GM10248 (cell line): ENCODE data around the gene INPP5D.

Experiments
- CTCF ChIA-PET: fragments of 300-600 bp; sonication (Branson Sonifier 250); formaldehyde crosslinking; extraction: SDS; loops from one replicate; lab custom pipeline; 2021; ENCODE audit warnings: antibody characterized with exemption; lab: Yijun Ruan, JAX
- POLR2A ChIA-PET: fragments of 350-650 bp; sonication (Branson Sonifier 250); formaldehyde crosslinking; extraction: SDS; loops from one replicate; lab custom pipeline; 2020; ENCODE audit warnings: antibody characterized with exemption; lab: Yijun Ruan, JAX
- DNase-seq: peaks from one replicate; pipeline ENCODE4 v3.0.0; 2012; ENCODE audit errors: extremely low spot score
- TF ChIP-seq, protein P1 (sequence below): IDR thresholded peaks from 2 replicates; pipeline ENCODE4 v1.5.1; 2012; ENCODE audit warnings: mild to moderate bottlenecking, low read depth; ENCODE audit errors: extremely low read depth, missing control alignments, control extremely low read depth

The INPP5D gene

DNA sequence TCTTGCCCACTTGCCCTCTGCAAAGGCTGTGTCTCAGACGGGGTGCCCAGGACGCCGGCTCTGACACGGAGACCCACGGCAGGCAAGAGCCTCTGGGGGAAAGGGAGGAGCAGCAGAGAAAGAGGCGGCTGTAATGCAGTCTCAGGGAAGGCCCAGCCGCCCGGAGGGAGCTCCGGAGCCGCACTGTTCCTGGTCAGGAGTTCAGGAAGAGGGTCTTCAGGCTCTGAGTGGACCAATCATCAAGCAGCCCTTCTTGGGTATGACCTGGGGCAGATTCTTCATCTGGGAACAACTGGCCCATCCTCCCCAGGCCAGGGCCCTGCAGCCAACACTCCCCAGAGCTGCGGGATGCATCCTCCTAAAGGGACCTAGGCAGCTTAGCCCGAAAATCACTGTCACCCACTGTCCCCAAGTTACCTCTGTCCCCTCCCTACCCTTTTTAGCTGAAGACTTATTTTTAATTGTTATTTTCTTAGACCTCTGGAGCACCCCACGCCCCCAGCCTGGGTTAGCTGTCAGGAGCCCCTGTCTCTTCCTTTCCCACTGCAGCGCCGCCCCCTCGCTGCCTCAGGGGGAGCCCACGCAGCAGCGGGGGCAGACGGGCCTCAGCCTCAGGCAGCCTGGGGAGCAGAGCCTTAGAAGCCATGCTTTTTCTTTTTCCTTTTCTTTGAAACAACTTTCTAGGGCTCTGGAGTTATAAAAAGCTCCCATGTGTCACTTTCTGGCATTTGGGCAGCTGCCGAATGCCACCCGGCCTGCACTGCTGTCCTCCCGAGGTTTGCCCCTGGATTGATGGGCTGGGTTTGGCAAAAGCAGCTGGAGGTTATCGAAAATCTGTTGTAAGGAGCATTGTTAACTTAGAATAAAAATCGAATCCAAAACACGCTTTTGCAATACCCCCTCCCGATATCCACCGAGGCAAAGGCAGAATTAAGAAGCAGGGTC, 28.3 kb upstream of the INPP5D start:
- DNase-seq, result no peak
- ChIA-PET POLR2A (no interaction called here), CTCF (interaction anchor here (1.0 to 2.2 kb wide), 6 partner anchors 11 to 74 kb away, joined by 3 to 8 read pairs (median 4); no protein-coding TSS in a partner anchor)
- TF ChIP-seq, protein P1, sequence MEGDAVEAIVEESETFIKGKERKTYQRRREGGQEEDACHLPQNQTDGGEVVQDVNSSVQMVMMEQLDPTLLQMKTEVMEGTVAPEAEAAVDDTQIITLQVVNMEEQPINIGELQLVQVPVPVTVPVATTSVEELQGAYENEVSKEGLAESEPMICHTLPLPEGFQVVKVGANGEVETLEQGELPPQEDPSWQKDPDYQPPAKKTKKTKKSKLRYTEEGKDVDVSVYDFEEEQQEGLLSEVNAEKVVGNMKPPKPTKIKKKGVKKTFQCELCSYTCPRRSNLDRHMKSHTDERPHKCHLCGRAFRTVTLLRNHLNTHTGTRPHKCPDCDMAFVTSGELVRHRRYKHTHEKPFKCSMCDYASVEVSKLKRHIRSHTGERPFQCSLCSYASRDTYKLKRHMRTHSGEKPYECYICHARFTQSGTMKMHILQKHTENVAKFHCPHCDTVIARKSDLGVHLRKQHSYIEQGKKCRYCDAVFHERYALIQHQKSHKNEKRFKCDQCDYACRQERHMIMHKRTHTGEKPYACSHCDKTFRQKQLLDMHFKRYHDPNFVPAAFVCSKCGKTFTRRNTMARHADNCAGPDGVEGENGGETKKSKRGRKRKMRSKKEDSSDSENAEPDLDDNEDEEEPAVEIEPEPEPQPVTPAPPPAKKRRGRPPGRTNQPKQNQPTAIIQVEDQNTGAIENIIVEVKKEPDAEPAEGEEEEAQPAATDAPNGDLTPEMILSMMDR, result no peak

DNA sequence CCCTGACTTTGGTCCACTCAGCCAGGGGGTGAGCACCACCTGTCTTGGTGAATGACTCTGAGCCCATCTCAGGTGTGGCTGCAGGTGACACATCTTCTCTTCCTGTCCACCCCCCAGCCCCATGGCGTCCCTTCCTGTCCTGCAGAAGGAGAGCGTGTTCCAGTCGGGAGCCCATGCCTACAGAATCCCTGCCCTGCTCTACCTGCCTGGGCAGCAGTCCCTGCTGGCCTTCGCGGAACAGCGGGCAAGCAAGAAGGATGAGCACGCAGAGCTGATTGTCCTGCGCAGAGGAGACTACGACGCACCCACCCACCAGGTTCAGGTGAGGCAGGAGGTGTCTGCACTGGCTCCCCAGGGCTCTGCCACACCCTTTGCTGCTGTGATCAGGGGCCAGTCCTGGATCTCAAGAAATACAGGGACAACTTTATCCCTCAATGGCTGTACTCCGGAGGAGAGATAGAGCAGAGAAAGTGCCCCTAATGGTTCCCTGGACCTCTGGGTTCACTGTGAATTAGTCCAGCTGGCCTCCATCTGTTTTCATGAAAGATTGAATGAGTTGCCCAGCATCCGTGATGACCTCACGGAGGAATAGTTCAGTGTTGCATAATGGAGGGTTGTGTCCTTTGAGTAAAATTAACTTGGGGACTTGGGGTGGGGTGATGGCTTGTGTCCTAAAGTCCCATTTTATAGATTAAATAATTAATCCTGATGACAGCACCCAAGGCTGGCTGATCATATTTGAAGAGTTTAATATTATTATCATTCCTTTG, 27.4 kb upstream of the INPP5D start, which contains the start of gene NEU2:
NEU2 (plus strand) TSS at position 122 of the 770 bp plus-strand sequence; CDS start at position 122, 0 bp downstream.
- POLR2A ChIA-PET, result no interaction called here
- DNase-seq, result no peak
- TF ChIP-seq, protein P1, result no peak
- CTCF ChIA-PET, result interaction anchor here (0.7 to 2.2 kb wide), 4 partner anchors 9 to 21 kb away, joined by 3 to 8 read pairs (median 4); no protein-coding TSS in a partner anchor

DNA sequence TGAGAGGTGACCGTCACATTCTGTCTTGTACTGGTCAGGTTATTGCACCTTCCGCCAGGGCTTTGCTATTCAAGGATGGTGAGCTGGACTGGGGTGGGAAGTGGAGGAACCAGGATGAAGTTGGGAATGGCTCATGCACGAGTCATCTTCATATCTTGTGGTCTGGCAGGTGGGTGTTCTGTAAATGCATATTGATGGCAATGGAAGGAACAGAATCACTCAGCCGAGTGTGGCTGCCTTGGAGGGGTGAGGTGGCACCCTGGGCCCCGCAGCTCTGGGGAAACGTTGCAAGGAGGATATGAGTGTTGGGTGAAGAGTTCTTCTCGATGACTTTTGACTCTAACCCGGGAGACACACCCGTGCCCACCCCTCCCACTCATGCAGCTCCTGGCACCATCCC, 26.5 kb upstream of the INPP5D start:
- CTCF ChIA-PET, result interaction anchor here (0.7 to 2.2 kb wide), 6 partner anchors 10 to 57 kb away, joined by 3 to 8 read pairs (median 4); no protein-coding TSS in a partner anchor
- TF ChIP-seq, protein P1, result no peak
- POLR2A ChIA-PET, result no interaction called here
- DNase-seq, result no peak

DNA sequence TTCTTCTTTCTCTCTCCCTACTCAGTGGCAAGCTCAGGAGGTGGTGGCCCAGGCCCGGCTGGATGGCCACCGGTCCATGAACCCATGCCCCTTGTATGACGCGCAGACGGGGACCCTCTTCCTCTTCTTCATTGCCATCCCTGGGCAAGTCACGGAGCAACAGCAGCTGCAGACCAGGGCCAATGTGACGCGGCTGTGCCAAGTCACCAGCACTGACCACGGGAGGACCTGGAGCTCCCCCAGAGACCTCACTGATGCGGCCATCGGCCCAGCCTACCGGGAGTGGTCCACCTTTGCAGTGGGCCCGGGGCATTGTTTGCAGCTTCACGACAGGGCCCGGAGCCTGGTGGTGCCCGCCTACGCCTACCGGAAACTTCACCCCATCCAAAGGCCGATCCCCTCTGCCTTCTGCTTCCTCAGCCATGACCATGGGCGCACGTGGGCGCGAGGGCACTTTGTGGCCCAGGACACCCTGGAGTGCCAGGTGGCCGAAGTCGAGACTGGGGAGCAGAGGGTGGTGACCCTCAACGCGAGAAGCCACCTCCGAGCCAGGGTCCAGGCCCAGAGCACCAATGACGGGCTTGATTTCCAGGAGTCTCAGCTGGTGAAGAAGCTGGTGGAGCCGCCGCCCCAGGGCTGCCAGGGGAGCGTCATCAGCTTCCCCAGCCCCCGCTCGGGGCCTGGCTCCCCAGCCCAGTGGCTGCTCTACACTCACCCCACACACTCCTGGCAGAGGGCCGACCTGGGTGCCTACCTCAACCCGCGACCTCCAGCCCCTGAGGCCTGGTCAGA, 25.9 kb upstream of the INPP5D start:
- ChIA-PET CTCF (interaction anchor here (1.0 to 2.2 kb wide), 5 partner anchors 10 to 57 kb away, joined by 3 to 8 read pairs (median 4); no protein-coding TSS in a partner anchor), POLR2A (no interaction called here)
- TF ChIP-seq, protein P1, result no peak

DNA sequence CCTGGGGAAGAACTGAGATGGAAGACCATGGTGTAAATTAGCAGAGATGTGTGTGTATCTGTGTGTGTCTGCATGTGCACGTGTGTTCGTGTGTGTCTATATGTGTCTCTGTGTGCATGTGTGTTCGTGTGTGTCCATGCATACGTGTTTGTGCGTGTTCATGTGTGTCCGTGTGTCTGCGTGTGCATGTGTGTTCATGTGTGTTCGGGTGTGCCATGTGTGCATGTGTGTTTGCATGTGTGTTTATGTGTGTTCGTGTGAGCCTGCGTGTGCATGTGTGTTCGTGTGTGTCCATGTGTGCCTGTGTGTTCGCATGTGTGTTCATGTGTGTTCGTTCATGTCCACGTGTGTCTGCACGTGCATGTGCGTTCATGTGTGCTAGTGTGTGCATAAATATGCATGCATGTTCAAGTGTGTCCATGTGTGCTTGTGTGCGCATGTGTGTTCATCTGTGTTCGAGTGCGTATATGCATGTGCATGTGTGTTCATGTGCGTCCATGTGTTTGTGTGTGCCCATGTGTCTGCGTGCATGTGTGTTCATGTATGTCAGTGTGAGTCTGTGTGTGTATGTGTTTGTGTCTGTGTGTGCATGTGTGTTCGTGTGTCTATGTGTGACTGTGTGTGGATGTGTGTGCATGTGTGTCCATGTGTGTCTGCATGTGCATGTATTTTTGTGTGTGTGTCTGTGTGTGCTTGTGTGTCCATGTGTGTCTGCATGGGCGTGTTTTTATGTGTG, 24.5 kb upstream of the INPP5D start:
- ChIA-PET CTCF (interaction anchor here (1.0 kb wide), 1 partner anchor 25 kb away, joined by 3 read pairs; no protein-coding TSS in a partner anchor), POLR2A (no interaction called here)
- DNase-seq, result no peak
- TF ChIP-seq, protein P1, result no peak

More for the DNA sequence above, 25.9 kb upstream of the INPP5D start:
- no peak for DNase-seq
